ENCODE results near the gene HMGCR.

DNA sequence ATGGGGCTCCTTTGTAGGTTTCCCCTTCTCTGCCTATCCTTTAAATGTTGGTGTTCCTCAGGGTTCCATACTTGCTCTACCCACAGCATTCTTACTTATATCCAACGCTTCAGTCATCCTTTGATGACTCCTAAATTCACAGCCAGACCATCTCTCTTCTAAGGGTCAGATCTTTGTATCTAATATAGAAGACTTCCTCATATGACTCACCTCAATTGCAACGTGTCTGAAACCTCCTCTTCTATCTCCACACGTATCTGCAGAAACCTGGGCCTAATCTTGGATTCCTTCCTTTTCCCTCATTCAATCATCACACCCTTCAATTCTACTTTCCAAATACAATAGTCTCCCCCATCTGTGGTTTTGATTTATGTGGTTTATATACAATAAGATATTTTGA, 68.3 kb downstream of the HMGCR start:
- TF ChIP-seq SPI1 (IDR thresholded peaks at IDR 0.05; ENCODE audit: low read depth, low read length) (no peak), POLR2AphosphoS5 (IDR thresholded peaks at IDR 0.05; ENCODE audit: low read depth, low read length) (no peak), POLR2A (IDR thresholded peaks at IDR 0.05; ENCODE audit: low read depth, low read length) (no peak), PAX5 (IDR thresholded peaks at IDR 0.05; ENCODE audit: insufficient read depth, low read length, severe bottlenecking) (no peak)

All from GM12891 (cell line).